HEK293T (cell line): Measurements from ENCODE around the gene GRID2.

ENCODE experiments used
- BHLHE40 ChIP-seq: fragments of 450-650 bp; IDR thresholded peaks from 2 replicates; pipeline ENCODE4 v1.6.1; 2016; ENCODE audit warnings: mild to moderate bottlenecking, moderate library complexity, borderline replicate concordance
- CTBP1 ChIP-seq: fragments of 450-650 bp; IDR thresholded peaks from 2 replicates; pipeline ENCODE4 v1.6.1; 2016; ENCODE audit warnings: borderline replicate concordance
- ELF4 ChIP-seq: fragments of 450-650 bp; IDR thresholded peaks from 2 replicates; pipeline ENCODE4 v1.6.1; 2017; ENCODE audit warnings: antibody characterized with exemption
- FOXA1 ChIP-seq: fragments of 450-650 bp; IDR thresholded peaks from 2 replicates; pipeline ENCODE4 v1.6.1; 2016; ENCODE audit warnings: mild to moderate bottlenecking
- HDGF ChIP-seq: fragments of 450-650 bp; IDR thresholded peaks from 2 replicates; pipeline ENCODE4 v1.6.1; 2017; ENCODE audit warnings: antibody characterized with exemption, borderline replicate concordance
- LEF1 ChIP-seq: fragments of 450-650 bp; IDR thresholded peaks from 2 replicates; pipeline ENCODE4 v1.6.1; 2017; ENCODE audit warnings: mild to moderate bottlenecking, borderline replicate concordance
- SP1 ChIP-seq: fragments of 450-650 bp; IDR thresholded peaks from 2 replicates; pipeline ENCODE4 v1.6.1; 2017
- SUZ12 ChIP-seq: fragments of 450-650 bp; IDR thresholded peaks from 2 replicates; pipeline ENCODE4 v1.6.1; 2016; ENCODE audit warnings: mild to moderate bottlenecking
- TARDBP ChIP-seq: fragments of 450-650 bp; IDR thresholded peaks from 2 replicates; pipeline ENCODE4 v1.6.1; 2016
- ZNF384 ChIP-seq: fragments of 450-650 bp; IDR thresholded peaks from 2 replicates; pipeline ENCODE4 v1.6.1; 2016

GRCh38 chr4:92514627-92515026 lies 210.9 kb downstream of the GRID2 start:
- no peak for TF ChIP-seq SP1
- TF ChIP-seq ZNF384 = no peak
- TF ChIP-seq LEF1 = no peak
- TF ChIP-seq CTBP1 = no peak
- no peak for TF ChIP-seq FOXA1
- TF ChIP-seq SUZ12 = no peak
- TF ChIP-seq BHLHE40 = no peak
- no peak for TF ChIP-seq TARDBP
- TF ChIP-seq ELF4 = no peak
- no peak for TF ChIP-seq HDGF
